Loucy (cell line): Measurements from ENCODE around the gene MED26.

Source experiments
- H2AFZ ChIP-seq: fragments of 200-600 bp; sonication (generic); 2 replicates; pipeline ENCODE4 v1.6.0; 2016; ENCODE audit warnings: antibody characterized with exemption, mild to moderate bottlenecking, low read length, moderate library complexity
- H3F3A ChIP-seq: fragments of 200-600 bp; 2 replicates; pipeline ENCODE4 v1.6.0; 2016; ENCODE audit warnings: antibody characterized with exemption, low read depth, mild to moderate bottlenecking
- H3K27me3 ChIP-seq: fragments of 200-600 bp; sonication (generic); 2 replicates; pipeline ENCODE4 v1.6.1; 2014; ENCODE audit warnings: low read length, mild to moderate bottlenecking; ENCODE audit not compliant: insufficient read depth, poor library complexity, severe bottlenecking
- H3K36me3 ChIP-seq: fragments of 200-600 bp; sonication (generic); 2 replicates; pipeline ENCODE4 v1.6.1; 2016; ENCODE audit warnings: low read length; ENCODE audit not compliant: insufficient read depth
- H3K4me1 ChIP-seq: fragments of 200-600 bp; sonication (generic); 2 replicates; pipeline ENCODE4 v1.5.1; 2014; ENCODE audit warnings: low read length, mild to moderate bottlenecking; ENCODE audit not compliant: insufficient read depth, poor library complexity, severe bottlenecking
- H3K4me2 ChIP-seq: fragments of 200-600 bp; sonication (generic); 2 replicates; pipeline ENCODE4 v1.6.0; 2014; ENCODE audit warnings: antibody characterized with exemption, low read length, low read depth, mild to moderate bottlenecking; ENCODE audit not compliant: poor library complexity, severe bottlenecking
- H3K4me3 ChIP-seq: fragments of 200-600 bp; sonication (generic); 2 replicates; pipeline ENCODE4 v1.5.1; 2014; ENCODE audit warnings: low read length, mild to moderate bottlenecking, mixed read lengths; ENCODE audit not compliant: poor library complexity, severe bottlenecking
- H3K79me2 ChIP-seq: fragments of 200-600 bp; sonication (generic); 2 replicates; pipeline ENCODE4 v1.6.1; 2014; ENCODE audit warnings: low read length; ENCODE audit not compliant: insufficient read depth
- H3K9ac ChIP-seq: fragments of 200-600 bp; sonication (generic); 2 replicates; pipeline ENCODE4 v1.6.0; 2014; ENCODE audit warnings: mild to moderate bottlenecking, low read depth, low read length, moderate library complexity; ENCODE audit not compliant: poor library complexity, severe bottlenecking
- H3K9me2 ChIP-seq: fragments of 200-600 bp; sonication (generic); replicated peaks from 2 replicates; pipeline ENCODE4 v1.6.1; 2016; ENCODE audit warnings: low read depth, low read length, mixed read lengths
- H3K9me3 ChIP-seq: fragments of 200-600 bp; sonication (generic); 2 replicates; pipeline ENCODE4 v1.6.1; 2014; ENCODE audit warnings: mild to moderate bottlenecking, antibody characterized with exemption, low read length, low read depth; ENCODE audit not compliant: insufficient read depth
- H4K20me1 ChIP-seq: fragments of 200-600 bp; sonication (generic); 2 replicates; pipeline ENCODE4 v1.6.0; 2014; ENCODE audit warnings: antibody characterized with exemption, low read length, mild to moderate bottlenecking; ENCODE audit not compliant: insufficient read depth, poor library complexity, severe bottlenecking
- EZH2phosphoT487 ChIP-seq: fragments of 200-600 bp; IDR thresholded peaks from 2 replicates; pipeline ENCODE4 v1.6.1; 2018; ENCODE audit warnings: antibody characterized with exemption, mild to moderate bottlenecking, moderate library complexity, borderline replicate concordance
- TF ChIP-seq, protein P1 (sequence below): fragments of 200-600 bp; sonication (generic); conservative IDR thresholded peaks from 2 replicates; pipeline ENCODE4 v1.5.1; 2014; ENCODE audit warnings: mild to moderate bottlenecking, antibody characterized with exemption, low read length

MED26 gene

GRCh38 chr19:16618248-16618647 lies 9.8 kb downstream of the MED26 start:
- H3K79me2 ChIP-seq = peaks cover 100% of the 10 kb centered on the region
- H3K9me3 ChIP-seq = no peaks in the 10 kb centered on the region
- H3K4me1 ChIP-seq = peaks cover 34% of the 10 kb centered on the region
- H3K36me3 ChIP-seq = no peaks in the 10 kb centered on the region; the same call in 1 of the 2 replicates
- H3K4me2 ChIP-seq = no peak overlapping the region
- TF ChIP-seq EZH2phosphoT487 = no peak
- TF ChIP-seq, protein P1, sequence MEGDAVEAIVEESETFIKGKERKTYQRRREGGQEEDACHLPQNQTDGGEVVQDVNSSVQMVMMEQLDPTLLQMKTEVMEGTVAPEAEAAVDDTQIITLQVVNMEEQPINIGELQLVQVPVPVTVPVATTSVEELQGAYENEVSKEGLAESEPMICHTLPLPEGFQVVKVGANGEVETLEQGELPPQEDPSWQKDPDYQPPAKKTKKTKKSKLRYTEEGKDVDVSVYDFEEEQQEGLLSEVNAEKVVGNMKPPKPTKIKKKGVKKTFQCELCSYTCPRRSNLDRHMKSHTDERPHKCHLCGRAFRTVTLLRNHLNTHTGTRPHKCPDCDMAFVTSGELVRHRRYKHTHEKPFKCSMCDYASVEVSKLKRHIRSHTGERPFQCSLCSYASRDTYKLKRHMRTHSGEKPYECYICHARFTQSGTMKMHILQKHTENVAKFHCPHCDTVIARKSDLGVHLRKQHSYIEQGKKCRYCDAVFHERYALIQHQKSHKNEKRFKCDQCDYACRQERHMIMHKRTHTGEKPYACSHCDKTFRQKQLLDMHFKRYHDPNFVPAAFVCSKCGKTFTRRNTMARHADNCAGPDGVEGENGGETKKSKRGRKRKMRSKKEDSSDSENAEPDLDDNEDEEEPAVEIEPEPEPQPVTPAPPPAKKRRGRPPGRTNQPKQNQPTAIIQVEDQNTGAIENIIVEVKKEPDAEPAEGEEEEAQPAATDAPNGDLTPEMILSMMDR = no peak
- peaks cover 85% of the 10 kb centered on the region for H4K20me1 ChIP-seq
- H3K9me2 ChIP-seq = no peaks in the 10 kb centered on the region
- no peak overlapping the region for H2AFZ ChIP-seq
- no peaks in the 10 kb centered on the region for H3F3A ChIP-seq
- no peaks in the 10 kb centered on the region for H3K27me3 ChIP-seq
- H3K9ac ChIP-seq = no peak overlapping the region
- H3K4me3 ChIP-seq = no peak overlapping the region

DNA sequence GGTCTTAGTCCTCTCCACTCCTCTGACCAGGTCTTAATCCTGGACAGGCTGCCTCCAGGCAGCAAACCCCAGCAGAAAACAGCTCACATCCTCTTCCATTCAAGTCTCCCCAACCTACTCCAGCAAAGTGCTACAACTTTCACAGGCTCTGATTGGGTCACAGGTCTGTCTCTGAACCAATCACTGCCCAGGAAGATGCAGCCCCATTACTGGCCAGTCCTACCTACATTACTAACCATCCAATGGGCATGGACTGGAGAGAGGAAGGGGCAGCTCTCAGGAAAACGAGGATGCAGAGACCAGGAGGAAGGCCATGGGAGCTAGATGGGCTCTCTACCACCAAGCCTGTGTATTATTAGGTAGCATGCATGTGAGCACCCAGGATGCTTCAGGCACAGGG lies 12.2 kb downstream of the MED26 start:
- H2AFZ ChIP-seq = no peak overlapping the region
- H3K9me3 ChIP-seq = no peaks in the 10 kb centered on the region
- H3K36me3 ChIP-seq = no peaks in the 10 kb centered on the region
- H3K9ac ChIP-seq = no peak overlapping the region
- no peaks in the 10 kb centered on the region for H3K9me2 ChIP-seq
- H4K20me1 ChIP-seq = peaks cover 88% of the 10 kb centered on the region
- H3K4me3 ChIP-seq = no peak overlapping the region
- TF ChIP-seq, protein P1 = no peak
- TF ChIP-seq EZH2phosphoT487 = no peak
- H3K27me3 ChIP-seq = no peaks in the 10 kb centered on the region
- H3K4me1 ChIP-seq = peaks cover 24% of the 10 kb centered on the region
- H3K4me2 ChIP-seq = no peak overlapping the region
- peaks cover 100% of the 10 kb centered on the region for H3K79me2 ChIP-seq
- H3F3A ChIP-seq = no peaks in the 10 kb centered on the region

DNA sequence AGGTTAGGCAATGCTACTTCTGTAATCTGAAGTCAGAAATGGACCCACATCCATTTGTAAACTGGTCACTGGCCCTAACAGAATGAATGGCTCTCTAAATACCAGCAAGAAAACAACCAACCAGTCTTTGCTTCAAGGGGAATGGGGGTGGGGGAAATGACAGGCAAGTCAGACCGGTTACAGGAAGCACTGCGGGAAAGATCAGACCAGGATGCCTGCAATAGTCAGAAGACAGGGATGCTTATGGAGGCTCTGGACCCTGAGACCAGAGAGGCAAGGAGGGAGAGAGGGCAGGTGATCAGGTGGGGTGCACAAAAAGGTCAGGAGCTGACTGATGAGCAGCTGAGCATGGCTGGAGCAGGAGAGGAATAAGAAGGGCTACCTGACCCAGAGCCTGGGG lies 13.1 kb downstream of the MED26 start:
- TF ChIP-seq, protein P1 = no peak
- TF ChIP-seq EZH2phosphoT487 = no peak
- H3K9ac ChIP-seq = no peak overlapping the region
- H3F3A ChIP-seq = no peaks in the 10 kb centered on the region
- no peak overlapping the region for H3K4me3 ChIP-seq
- no peaks in the 10 kb centered on the region for H3K27me3 ChIP-seq
- peaks cover 100% of the 10 kb centered on the region for H3K79me2 ChIP-seq
- H2AFZ ChIP-seq = no peak overlapping the region
- H3K9me2 ChIP-seq = no peaks in the 10 kb centered on the region
- no peak overlapping the region for H3K4me2 ChIP-seq
- no peaks in the 10 kb centered on the region for H3K36me3 ChIP-seq
- H4K20me1 ChIP-seq = peaks cover 85% of the 10 kb centered on the region
- H3K4me1 ChIP-seq = peaks cover 22% of the 10 kb centered on the region
- H3K9me3 ChIP-seq = no peaks in the 10 kb centered on the region
